Pancreas (tissue), 10 donors: ENCODE measurements around the gene ALS2. TPM values are rescaled to one million over a fixed set of nuclear protein-coding genes. Genes with fewer than 3 reads are reported as not detected.
A peak's percentile ranks its signal among the peaks of the same experiment; 100 is the strongest.
"Not testable (repeated sequence)": the region's sequence is repeated elsewhere in the genome, so short reads cannot be mapped to it uniquely, and the experiment has no call there.

Experiments
- ATAC-seq, 4 donors: fragments of 200-7000 bp; cut with Tn5 transposase; one replicate each; pipeline versions ENCODE4 v1.8.0 to v1.9.1; 2020; ENCODE audit warnings: mild to moderate bottlenecking in 4 of 4, moderate library complexity in 4 of 4
- DNase-seq, 6 donors: peaks; one replicate each; pipeline ENCODE4 v3.0.0-alpha.2; 2020
- FAIRE-seq: peaks from 2 replicates; lab custom pipeline; 2012; peaks lifted over from hg19 to GRCh38; lab: Jason Lieb, UNC
- H3K27ac ChIP-seq, 4 donors: fragments of 200-600 bp; sonication (generic); 1 replicate in 3 of 4; 2 replicates in 1 of 4; pipeline versions ENCODE4 v1.5.0 to v1.8.0; 2020
- H3K27me3 ChIP-seq, 4 donors: fragments of 200-600 bp; one replicate each; pipeline ENCODE4 v1.8.0; 2021
- H3K36me3 ChIP-seq, 3 donors: fragments of 200-600 bp; sonication (generic) in 1 of 3; one replicate each; pipeline versions ENCODE4 v1.5.0 to v1.8.0; 2020 to 2021
- H3K4me1 ChIP-seq, 3 donors: fragments of 200-600 bp; one replicate each; pipeline ENCODE4 v1.8.0; 2021
- H3K4me3 ChIP-seq, 4 donors: fragments of 200-600 bp; sonication (generic) in 2 of 4; one replicate each; pipeline versions ENCODE4 v1.5.0 to v1.8.0; 2020 to 2021
- H3K9me3 ChIP-seq, 4 donors: fragments of 200-600 bp; one replicate each; pipeline ENCODE4 v1.8.0; 2021
- CTCF ChIP-seq, 4 donors: fragments of 200-600 bp; sonication (generic) in 3 of 4; IDR thresholded peaks; one replicate each; pipeline versions ENCODE4 v1.5.0 to v1.8.0; 2021; ENCODE audit warnings: antibody characterized with exemption in 4 of 4
- WGBS, 2 donors: extraction: QIAGEN DNeasy Blood & Tissue Kit; methylation state at CpG; one replicate each; pipeline ENCODE4 v1.1.7; 2013; 5-methylcytosine and 5-hydroxymethylcytosine counted together
- intact Hi-C, 3 donors: fragments of 100-400 bp; cut with DNase I; formaldehyde crosslinking; loops; one replicate each; pipeline versions ENCODE4 v1.11.1 to v1.14.2; 2022
- polyA plus RNA-seq, 2 donors: library from polyadenylated mRNA; stranded (reverse); fragments of 200-250 nt; gene quantifications; one replicate each; pipeline ENCODE4 v1.2.3, GENCODE V29; 2013
- total RNA-seq, 6 donors: library from RNA; stranded (reverse); fragmentation: NEBNext Ultra II Directional in 4 of 6; extraction: Animal tissue kit (Norgen Biotek cat#: 25700) in 4 of 6; gene quantifications; one replicate each; pipeline versions ENCODE4 v1.2.1 to v1.2.4, GENCODE V29; 2021 to 2023
- donor health status: healthy with polysubstance abuse.
- donor health status: DM: no; HTN: no; CAD: no; lungs with moderate emphysema.
- donor health status: DM: no; HTN: no; CAD: no.
- donor health status: control.
- donor health status: control.
- donor health status: Bipolar disorder and iron deficiency.
- donor health status: DM: yes; HTN: yes; CAD: no.
- donor health status: DM: no; HTN: no; CAD: no.
- donor health status: DM: no; HTN: no; CAD: no.
- donor health status: DM: yes; HTN: yes; CAD: no.

ALS2 gene
- total and polyA plus RNA-seq, 8 donors, result 4.8 to 12.9 (median 6.9) TPM

- no peak overlapping the region for H3K27ac ChIP-seq
- H3K27me3 ChIP-seq, result peaks cover 0 to 4% (median 0%) of the 10 kb centered on the region in 4 donors
- no peaks in the 10 kb centered on the region for H3K9me3 ChIP-seq
- no peak for TF ChIP-seq CTCF (IDR thresholded peaks at IDR 0.05)
- DNase-seq (no peak), FAIRE-seq (no peak), ATAC-seq (no peak)
- no peaks in the 10 kb centered on the region for H3K36me3 ChIP-seq
- 71 to 81% methylated on average over 2 of the region's 2 CpGs for WGBS, 2 donors
- intact Hi-C loops, result no loop called here
- no peak overlapping the region for H3K4me3 ChIP-seq
- H3K4me1 ChIP-seq, result no peaks in the 10 kb centered on the region
These were observed 27.3 kb upstream of the ALS2 start for GRCh38 chr2:201808027-201808426.

- intact Hi-C loops, result no loop called here
- no peak for FAIRE-seq
- no peak overlapping the region for H3K4me3 ChIP-seq
- H3K27me3 ChIP-seq, result peaks cover 0 to 4% (median 0%) of the 10 kb centered on the region in 4 donors
- DNase-seq, result peak in 1 of 6 donors; percentile 3
- no peak for TF ChIP-seq CTCF (IDR thresholded peaks at IDR 0.05)
- ATAC-seq, result peak in 2 of 4 donors; percentile 42 to 56
- no peaks in the 10 kb centered on the region for H3K36me3 ChIP-seq
- 62 to 72% methylated on average over 8 of the region's 8 CpGs for WGBS, 2 donors
- no peaks in the 10 kb centered on the region for H3K9me3 ChIP-seq
- H3K4me1 ChIP-seq, result no peaks in the 10 kb centered on the region
- no peak overlapping the region for H3K27ac ChIP-seq
These were observed 26.8 kb upstream of the ALS2 start for GRCh38 chr2:201807452-201807999.

GRCh38 chr2:201806442-201807170 lies 25.9 kb upstream of the ALS2 start, which contains the start of gene CDK15:
TSS of gene CDK15 (plus strand) at chr2:201806537. CDS start at chr2:201806665, 128 bp downstream.
- Histone ChIP-seq H3K9me3 (no peaks in the 10 kb centered on the region), H3K27me3 (peaks cover 0 to 4% (median 0%) of the 10 kb centered on the region in 4 donors), H3K27ac (no peak within 1 kb of the TSS), H3K36me3 (no peaks in the 10 kb centered on the region), H3K4me1 (no peaks in the 10 kb centered on the region), H3K4me3 (no peak within 1 kb of the TSS)
- no peak for DNase-seq
- 61 to 69% methylated on average over 10 of the region's 10 CpGs for WGBS, 2 donors
- no peak for TF ChIP-seq CTCF (IDR thresholded peaks at IDR 0.05)
- intact Hi-C loops, result no loop called here
- FAIRE-seq, result no peak
- ATAC-seq, result peak in 3 of 4 donors; percentile 22 to 49 (median 36)

GRCh38 chr2:201798914-201799285 lies 18.2 kb upstream of the ALS2 start:
- H3K27ac ChIP-seq, intact Hi-C loops, H3K4me3 ChIP-seq, H3K4me1 ChIP-seq, FAIRE-seq, H3K36me3 ChIP-seq, DNase-seq, H3K27me3 ChIP-seq, H3K9me3 ChIP-seq, ATAC-seq: not testable (repeated sequence)
- 67 to 76% methylated on average over 2 of the region's 2 CpGs for WGBS, 2 donors

- ATAC-seq, result no peak
- H3K36me3 ChIP-seq, result no peaks in the 10 kb centered on the region
- H3K4me3 ChIP-seq, result no peak overlapping the region
- H3K4me1 ChIP-seq, result no peaks in the 10 kb centered on the region
- TF ChIP-seq CTCF (IDR thresholded peaks at IDR 0.05), result no peak
- intact Hi-C loops, result no loop called here
- H3K27ac ChIP-seq, result no peak overlapping the region
- no peak for DNase-seq
- 60 to 70% methylated on average over 7 of the region's 7 CpGs for WGBS, 2 donors
- no peak for FAIRE-seq
- H3K27me3 ChIP-seq, result no peaks in the 10 kb centered on the region
- no peaks in the 10 kb centered on the region for H3K9me3 ChIP-seq
These were observed 17.6 kb upstream of the ALS2 start for GRCh38 chr2:201798252-201798913.
